ENCODE data around the gene VSTM2B. TPM values are rescaled to one million over a fixed set of nuclear protein-coding genes. Genes with fewer than 3 reads are reported as not detected.

Gene VSTM2B
- total and polyA plus RNA-seq, 2 donors from 2014 or later: not detected

DNA sequence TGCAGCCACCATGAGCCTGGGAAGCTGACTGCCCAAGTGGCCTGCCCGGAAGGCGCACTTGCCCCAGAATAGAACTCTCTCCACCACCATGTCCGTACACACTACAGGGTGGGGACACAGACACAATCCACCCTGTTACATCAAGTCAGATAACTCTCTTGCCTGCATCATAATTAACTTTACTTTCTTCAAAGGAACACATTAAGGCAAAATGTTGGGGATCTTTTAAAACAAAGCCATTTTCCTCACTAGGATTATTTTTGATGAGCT, 23.3 kb upstream of the VSTM2B start:
- no peak for TF ChIP-seq CTCF (IDR thresholded peaks at IDR 0.05; ENCODE audit: borderline replicate concordance, extremely low read depth, insufficient read depth)
- Histone ChIP-seq H3K36me3 (ENCODE audit: control insufficient read depth in 2 of 3, insufficient read depth in 3 of 3, low read length in 3 of 3) (no peaks in the 10 kb centered on the region), H3K4me1 (ENCODE audit: control insufficient read depth in 2 of 3, insufficient read depth in 2 of 3, low read depth in 1 of 3, low read length in 3 of 3) (no peaks in the 10 kb centered on the region), H3K4me3 (ENCODE audit: low read length in 3 of 3) (no peak overlapping the region), H3K27ac (ENCODE audit: low read depth in 2 of 2, low read length in 2 of 2) (no peak overlapping the region), H3K27me3 (ENCODE audit: control insufficient read depth, insufficient read depth, low read length) (no peaks in the 10 kb centered on the region), H3K9me3 (ENCODE audit: control insufficient read depth in 2 of 3, insufficient read depth in 1 of 3, low read length in 3 of 3) (no peaks in the 10 kb centered on the region), H3K9ac (ENCODE audit: low read length in 3 of 3) (no peak overlapping the region)
- FAIRE-seq (no peak), DNase-seq (no peak)
- intact Hi-C loops (cut with DNase I): no loop called here

GRCh38 chr19:29503140-29503758, 22.5 kb upstream of the VSTM2B start:
- no peak for TF ChIP-seq CTCF (IDR thresholded peaks at IDR 0.05; ENCODE audit: borderline replicate concordance, extremely low read depth, insufficient read depth)
- Histone ChIP-seq H3K27ac (ENCODE audit: low read depth in 2 of 2, low read length in 2 of 2) (no peak overlapping the region), H3K4me3 (ENCODE audit: low read length in 3 of 3) (no peak overlapping the region), H3K27me3 (ENCODE audit: control insufficient read depth, insufficient read depth, low read length) (no peaks in the 10 kb centered on the region), H3K4me1 (ENCODE audit: control insufficient read depth in 2 of 3, insufficient read depth in 2 of 3, low read depth in 1 of 3, low read length in 3 of 3) (no peaks in the 10 kb centered on the region), H3K36me3 (ENCODE audit: control insufficient read depth in 2 of 3, insufficient read depth in 3 of 3, low read length in 3 of 3) (no peaks in the 10 kb centered on the region), H3K9ac (ENCODE audit: low read length in 3 of 3) (no peak overlapping the region), H3K9me3 (ENCODE audit: control insufficient read depth in 2 of 3, insufficient read depth in 1 of 3, low read length in 3 of 3) (no peaks in the 10 kb centered on the region)
- intact Hi-C loops (cut with DNase I): no loop called here
- FAIRE-seq: no peak
- peak in 1 of 5 donors; percentile 32 for DNase-seq

DNA sequence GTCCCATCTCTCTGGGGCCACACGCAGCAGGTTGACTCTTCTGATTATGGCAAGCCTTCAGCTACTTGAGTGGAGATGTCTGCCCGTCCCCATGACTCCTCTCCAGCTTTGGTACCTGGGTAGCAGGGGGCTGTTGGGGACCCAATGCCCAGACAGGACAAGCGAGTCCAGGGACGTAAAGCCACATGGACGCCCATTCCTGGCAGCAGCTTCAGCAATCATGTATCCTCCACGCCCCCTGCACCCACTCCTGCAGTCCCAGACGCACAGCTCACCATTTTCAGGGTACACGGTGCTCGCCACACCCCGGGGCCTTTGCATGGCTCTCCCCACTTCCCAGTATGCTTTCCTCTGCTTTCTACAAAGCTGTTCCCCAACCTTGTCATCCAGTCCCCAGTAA, 22.0 kb upstream of the VSTM2B start:
- FAIRE-seq: no peak
- H3K9me3 ChIP-seq (ENCODE audit: control insufficient read depth in 2 of 3, insufficient read depth in 1 of 3, low read length in 3 of 3): no peaks in the 10 kb centered on the region

More for the DNA sequence above, 22.0 kb upstream of the VSTM2B start:
- intact Hi-C loops (cut with DNase I): no loop called here
- TF ChIP-seq CTCF (IDR thresholded peaks at IDR 0.05; ENCODE audit: borderline replicate concordance, extremely low read depth, insufficient read depth): no peak
- H3K27ac ChIP-seq (ENCODE audit: low read depth in 2 of 2, low read length in 2 of 2): no peak overlapping the region
- no peaks in the 10 kb centered on the region for H3K36me3 ChIP-seq (ENCODE audit: control insufficient read depth in 2 of 3, insufficient read depth in 3 of 3, low read length in 3 of 3)
- no peaks in the 10 kb centered on the region for H3K27me3 ChIP-seq (ENCODE audit: control insufficient read depth, insufficient read depth, low read length)
- no peaks in the 10 kb centered on the region for H3K4me1 ChIP-seq (ENCODE audit: control insufficient read depth in 2 of 3, insufficient read depth in 2 of 3, low read depth in 1 of 3, low read length in 3 of 3)
- H3K9ac ChIP-seq (ENCODE audit: low read length in 3 of 3): no peak overlapping the region
- DNase-seq: peak in 1 of 5 donors; percentile 48
- no peak overlapping the region for H3K4me3 ChIP-seq (ENCODE audit: low read length in 3 of 3)
